ENCODE measurements around the gene OTOP1. TPM values are rescaled to one million over a fixed set of nuclear protein-coding genes. Genes with fewer than 3 reads are reported as not detected.
A peak's percentile ranks its signal among the peaks of the same experiment; 100 is the strongest.

Gene OTOP1
- not detected in 2 replicates for polyA plus RNA-seq (2013)

- Histone ChIP-seq H2BK12ac (ENCODE audit: low read length) (no peak within 1 kb of the TSS), H3K23ac (ENCODE audit: low read length) (no peak within 1 kb of the TSS), H3K27ac (ENCODE audit: low read depth, low read length) (no peak within 1 kb of the TSS), H3K14ac (ENCODE audit: low read length) (no peak within 1 kb of the TSS), H3K18ac (ENCODE audit: low read length) (no peak within 1 kb of the TSS), H2AFZ (ENCODE audit: insufficient read depth, low read length, poor library complexity) (no peak within 1 kb of the TSS), H2AK5ac (ENCODE audit: low read length) (no peak within 1 kb of the TSS), H2BK120ac (ENCODE audit: insufficient read depth, low read length, poor library complexity) (no peak within 1 kb of the TSS), H3K9ac (ENCODE audit: low read length) (no peak within 1 kb of the TSS), H3K79me1 (ENCODE audit: low read length) (no peaks in the 10 kb centered on the region), H3K36me3 (ENCODE audit: control insufficient read depth in 1 of 2, insufficient read depth in 2 of 2, low read length in 2 of 2) (no peaks in the 10 kb centered on the region), H3K27me3 (ENCODE audit: insufficient read depth, low read length) (peaks cover 34% of the 10 kb centered on the region), H3K9me3 (ENCODE audit: insufficient read depth, low read depth, low read length) (peaks cover 14% of the 10 kb centered on the region), H4K8ac (ENCODE audit: low read depth, low read length) (no peak within 1 kb of the TSS), H3K79me2 (ENCODE audit: control insufficient read depth, insufficient read depth, low read length, poor library complexity) (no peaks in the 10 kb centered on the region), H3K4me2 (ENCODE audit: low read length) (no peak within 1 kb of the TSS), H4K91ac (ENCODE audit: low read depth, low read length) (no peak within 1 kb of the TSS), H3K4ac (ENCODE audit: low read depth, low read length) (no peak within 1 kb of the TSS), H3K4me1 (ENCODE audit: control insufficient read depth in 1 of 2, insufficient read depth in 2 of 2, low read length in 2 of 2) (no peaks in the 10 kb centered on the region), H3K4me3 (ENCODE audit: low read depth, low read length) (no peak within 1 kb of the TSS), H2BK5ac (ENCODE audit: low read depth, low read length, poor library complexity) (no peak within 1 kb of the TSS), H4K12ac (ENCODE audit: low read depth, low read length) (no peak within 1 kb of the TSS)
- DNase-seq, result no peak
- no CpG with 5 or more reads among the region's 82 CpGs for WGBS (ENCODE audit: extremely low coverage, insufficient coverage, insufficient read length)
Observed at GRCh38 chr4:4226606-4227438, at the start of gene OTOP1. OTOP1 (minus strand) TSS chr4:4226929; CDS start chr4:4226864, 65 bp downstream.

- Histone ChIP-seq H2BK12ac (ENCODE audit: low read length) (no peak overlapping the region), H3K27me3 (ENCODE audit: insufficient read depth, low read length) (no peaks in the 10 kb centered on the region), H3K18ac (ENCODE audit: low read length) (no peak overlapping the region), H3K14ac (ENCODE audit: low read length) (no peak overlapping the region), H2AK5ac (ENCODE audit: low read length) (no peak overlapping the region), H2AFZ (ENCODE audit: insufficient read depth, low read length, poor library complexity) (no peak overlapping the region), H2BK120ac (ENCODE audit: insufficient read depth, low read length, poor library complexity) (no peak overlapping the region), H3K79me1 (ENCODE audit: low read length) (no peaks in the 10 kb centered on the region), H3K27ac (ENCODE audit: low read depth, low read length) (no peak overlapping the region), H3K4me3 (ENCODE audit: low read depth, low read length) (no peak overlapping the region), H4K91ac (ENCODE audit: low read depth, low read length) (no peak overlapping the region), H3K36me3 (ENCODE audit: control insufficient read depth in 1 of 2, insufficient read depth in 2 of 2, low read length in 2 of 2) (peaks cover 30 to 49% of the 10 kb centered on the region in 2 experiments), H3K9ac (ENCODE audit: low read length) (no peak overlapping the region), H3K4me2 (ENCODE audit: low read length) (no peak overlapping the region), H3K9me3 (ENCODE audit: insufficient read depth, low read depth, low read length) (no peaks in the 10 kb centered on the region), H3K4ac (ENCODE audit: low read depth, low read length) (no peak overlapping the region), H3K23ac (ENCODE audit: low read length) (no peak overlapping the region), H4K12ac (ENCODE audit: low read depth, low read length) (no peak overlapping the region), H3K4me1 (ENCODE audit: control insufficient read depth in 1 of 2, insufficient read depth in 2 of 2, low read length in 2 of 2) (no peaks in the 10 kb centered on the region), H3K79me2 (ENCODE audit: control insufficient read depth, insufficient read depth, low read length, poor library complexity) (no peaks in the 10 kb centered on the region), H2BK5ac (ENCODE audit: low read depth, low read length, poor library complexity) (no peak overlapping the region), H4K8ac (ENCODE audit: low read depth, low read length) (no peak overlapping the region)
- no CpG with 5 or more reads among the region's 14 CpGs for WGBS (ENCODE audit: extremely low coverage, insufficient coverage, insufficient read length)
- DNase-seq, result no peak
Observed at GRCh38 chr4:4274226-4274625, 47.5 kb upstream of the OTOP1 start.

GRCh38 chr4:4271912-4272311 is 45.2 kb upstream of the OTOP1 start:
- no peaks in the 10 kb centered on the region for H3K9me3 ChIP-seq (ENCODE audit: insufficient read depth, low read depth, low read length)
- no peak overlapping the region for H2BK120ac ChIP-seq (ENCODE audit: insufficient read depth, low read length, poor library complexity)
- H3K14ac ChIP-seq (ENCODE audit: low read length), result no peak overlapping the region
- peaks cover 25 to 42% of the 10 kb centered on the region in 2 experiments for H3K36me3 ChIP-seq (ENCODE audit: control insufficient read depth in 1 of 2, insufficient read depth in 2 of 2, low read length in 2 of 2)
- H3K4me3 ChIP-seq (ENCODE audit: low read depth, low read length), result no peak overlapping the region
- H3K79me2 ChIP-seq (ENCODE audit: control insufficient read depth, insufficient read depth, low read length, poor library complexity), result no peaks in the 10 kb centered on the region
- H4K12ac ChIP-seq (ENCODE audit: low read depth, low read length), result no peak overlapping the region
- no peak overlapping the region for H3K9ac ChIP-seq (ENCODE audit: low read length)
- no peak overlapping the region for H3K4ac ChIP-seq (ENCODE audit: low read depth, low read length)
- H2AFZ ChIP-seq (ENCODE audit: insufficient read depth, low read length, poor library complexity), result no peak overlapping the region
- DNase-seq, result peak; percentile 40 to 75
- H4K8ac ChIP-seq (ENCODE audit: low read depth, low read length), result no peak overlapping the region
- no peak overlapping the region for H2BK5ac ChIP-seq (ENCODE audit: low read depth, low read length, poor library complexity)
- no peak overlapping the region for H2AK5ac ChIP-seq (ENCODE audit: low read length)
- H3K27ac ChIP-seq (ENCODE audit: low read depth, low read length), result no peak overlapping the region
- no peaks in the 10 kb centered on the region for H3K79me1 ChIP-seq (ENCODE audit: low read length)
- H2BK12ac ChIP-seq (ENCODE audit: low read length), result no peak overlapping the region
- H3K18ac ChIP-seq (ENCODE audit: low read length), result no peak overlapping the region
- H3K4me2 ChIP-seq (ENCODE audit: low read length), result no peak overlapping the region
- no CpG with 5 or more reads among the region's 10 CpGs for WGBS (ENCODE audit: extremely low coverage, insufficient coverage, insufficient read length)
- no peak overlapping the region for H4K91ac ChIP-seq (ENCODE audit: low read depth, low read length)
- no peaks in the 10 kb centered on the region for H3K4me1 ChIP-seq (ENCODE audit: control insufficient read depth in 1 of 2, insufficient read depth in 2 of 2, low read length in 2 of 2)
- H3K27me3 ChIP-seq (ENCODE audit: insufficient read depth, low read length), result no peaks in the 10 kb centered on the region
- H3K23ac ChIP-seq (ENCODE audit: low read length), result no peak overlapping the region

GRCh38 chr4:4270529-4270928 is 43.8 kb upstream of the OTOP1 start:
- H4K91ac ChIP-seq (ENCODE audit: low read depth, low read length), result no peak overlapping the region
- no peak for DNase-seq
- no peak overlapping the region for H2BK12ac ChIP-seq (ENCODE audit: low read length)
- no peak overlapping the region for H3K14ac ChIP-seq (ENCODE audit: low read length)
- H4K12ac ChIP-seq (ENCODE audit: low read depth, low read length), result no peak overlapping the region
- no peak overlapping the region for H3K4me2 ChIP-seq (ENCODE audit: low read length)
- H3K9me3 ChIP-seq (ENCODE audit: insufficient read depth, low read depth, low read length), result no peaks in the 10 kb centered on the region
- peaks cover 22 to 37% of the 10 kb centered on the region in 2 experiments for H3K36me3 ChIP-seq (ENCODE audit: control insufficient read depth in 1 of 2, insufficient read depth in 2 of 2, low read length in 2 of 2)
- H3K27ac ChIP-seq (ENCODE audit: low read depth, low read length), result no peak overlapping the region
- no peak overlapping the region for H2BK120ac ChIP-seq (ENCODE audit: insufficient read depth, low read length, poor library complexity)
- no peaks in the 10 kb centered on the region for H3K79me1 ChIP-seq (ENCODE audit: low read length)
- no peak overlapping the region for H2AFZ ChIP-seq (ENCODE audit: insufficient read depth, low read length, poor library complexity)
- H3K4ac ChIP-seq (ENCODE audit: low read depth, low read length), result no peak overlapping the region
- no peak overlapping the region for H3K23ac ChIP-seq (ENCODE audit: low read length)
- no peak overlapping the region for H3K18ac ChIP-seq (ENCODE audit: low read length)
- H3K9ac ChIP-seq (ENCODE audit: low read length), result no peak overlapping the region
- no peak overlapping the region for H2AK5ac ChIP-seq (ENCODE audit: low read length)
- no peaks in the 10 kb centered on the region for H3K27me3 ChIP-seq (ENCODE audit: insufficient read depth, low read length)
- H2BK5ac ChIP-seq (ENCODE audit: low read depth, low read length, poor library complexity), result no peak overlapping the region
- H3K79me2 ChIP-seq (ENCODE audit: control insufficient read depth, insufficient read depth, low read length, poor library complexity), result no peaks in the 10 kb centered on the region
- no CpG with 5 or more reads among the region's 4 CpGs for WGBS (ENCODE audit: extremely low coverage, insufficient coverage, insufficient read length)
- H4K8ac ChIP-seq (ENCODE audit: low read depth, low read length), result no peak overlapping the region
- H3K4me1 ChIP-seq (ENCODE audit: control insufficient read depth in 1 of 2, insufficient read depth in 2 of 2, low read length in 2 of 2), result no peaks in the 10 kb centered on the region
- no peak overlapping the region for H3K4me3 ChIP-seq (ENCODE audit: low read depth, low read length)
